Measurements from ENCODE around the gene RAB11FIP2. TPM values are rescaled to one million over a fixed set of nuclear protein-coding genes. Genes with fewer than 3 reads are reported as not detected.

Gene RAB11FIP2
- total RNA-seq, 4 donors from 2014 or later, result 3.0 to 18.4 (median 9.0) TPM

DNA sequence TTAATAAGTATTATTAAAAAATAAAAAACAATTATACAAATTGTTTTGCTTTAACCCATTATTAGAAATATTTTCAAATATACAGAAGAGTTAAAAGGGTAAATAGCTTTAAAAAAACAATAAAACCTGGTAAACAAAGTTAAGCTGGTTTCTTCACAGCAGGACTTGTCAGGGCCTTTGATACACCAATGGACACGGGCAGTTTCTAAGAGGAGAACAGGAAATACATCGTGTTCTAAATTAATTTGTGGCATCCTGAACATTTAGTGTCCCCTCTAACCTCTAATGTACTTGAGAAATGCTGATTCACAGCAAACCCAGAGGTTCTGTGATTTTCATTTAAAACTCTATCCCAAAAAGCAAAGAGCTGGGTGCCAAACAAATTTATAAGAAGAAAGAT is 80.8 kb downstream of the RAB11FIP2 start:
- Histone ChIP-seq H3K9me3 (no peaks in the 10 kb centered on the region), H3K4me1 (no peaks in the 10 kb centered on the region), H3K27me3 (peaks cover 3% of the 10 kb centered on the region), H3K36me3 (no peaks in the 10 kb centered on the region), H3K4me3 (no peak overlapping the region), H3K27ac (no peak overlapping the region)
- no peak for DNase-seq
- TF ChIP-seq, protein P1, sequence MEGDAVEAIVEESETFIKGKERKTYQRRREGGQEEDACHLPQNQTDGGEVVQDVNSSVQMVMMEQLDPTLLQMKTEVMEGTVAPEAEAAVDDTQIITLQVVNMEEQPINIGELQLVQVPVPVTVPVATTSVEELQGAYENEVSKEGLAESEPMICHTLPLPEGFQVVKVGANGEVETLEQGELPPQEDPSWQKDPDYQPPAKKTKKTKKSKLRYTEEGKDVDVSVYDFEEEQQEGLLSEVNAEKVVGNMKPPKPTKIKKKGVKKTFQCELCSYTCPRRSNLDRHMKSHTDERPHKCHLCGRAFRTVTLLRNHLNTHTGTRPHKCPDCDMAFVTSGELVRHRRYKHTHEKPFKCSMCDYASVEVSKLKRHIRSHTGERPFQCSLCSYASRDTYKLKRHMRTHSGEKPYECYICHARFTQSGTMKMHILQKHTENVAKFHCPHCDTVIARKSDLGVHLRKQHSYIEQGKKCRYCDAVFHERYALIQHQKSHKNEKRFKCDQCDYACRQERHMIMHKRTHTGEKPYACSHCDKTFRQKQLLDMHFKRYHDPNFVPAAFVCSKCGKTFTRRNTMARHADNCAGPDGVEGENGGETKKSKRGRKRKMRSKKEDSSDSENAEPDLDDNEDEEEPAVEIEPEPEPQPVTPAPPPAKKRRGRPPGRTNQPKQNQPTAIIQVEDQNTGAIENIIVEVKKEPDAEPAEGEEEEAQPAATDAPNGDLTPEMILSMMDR (IDR thresholded peaks at IDR 0.05), result no peak
- no peak for TF ChIP-seq EP300 (IDR thresholded peaks at IDR 0.05; ENCODE audit: low read depth)
- TF ChIP-seq POLR2AphosphoS5 (IDR thresholded peaks at IDR 0.05), result no peak
- TF ChIP-seq POLR2A (IDR thresholded peaks at IDR 0.05), result no peak
- in situ Hi-C loops (cut with MboI; ENCODE audit: low pct_ligation_motif_present in 1 of 4, low pct_unique_long_range_greater_than_20kb in 1 of 4, low sequenced_read_pairs in 3 of 4) (no loop called here), intact Hi-C loops (cut with DNase I; ENCODE audit: low total_unique reads) (no loop called here)
- WGBS, 2 donors (ENCODE audit: low coverage in 1 of 2), result 51 to 52% methylated on average over 2 of the region's 2 CpGs

DNA sequence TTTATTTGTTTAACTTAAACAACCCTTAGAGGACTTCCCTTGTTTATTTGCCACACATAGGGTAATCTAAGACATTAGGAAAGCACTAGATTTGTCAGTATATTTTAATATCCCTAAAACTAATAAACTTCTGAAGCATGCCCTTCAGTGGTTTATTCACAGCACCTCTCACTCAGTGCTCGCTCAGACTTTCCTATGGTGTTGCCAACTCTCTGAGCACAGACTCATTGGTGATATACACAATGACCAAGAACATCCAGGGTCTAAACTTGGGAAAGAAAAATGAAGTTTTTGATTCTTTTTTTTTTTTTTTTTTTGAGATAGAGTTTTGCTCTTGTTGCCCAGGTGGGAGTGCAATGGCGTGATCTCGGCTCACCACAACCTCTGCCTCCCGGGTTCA is 82.2 kb downstream of the RAB11FIP2 start:
- H3K27me3 ChIP-seq, result no peaks in the 10 kb centered on the region
- in situ Hi-C loops (cut with MboI; ENCODE audit: low pct_ligation_motif_present in 1 of 4, low pct_unique_long_range_greater_than_20kb in 1 of 4, low sequenced_read_pairs in 3 of 4), result no loop called here
- no peaks in the 10 kb centered on the region for H3K9me3 ChIP-seq
- H3K27ac ChIP-seq, result no peak overlapping the region
- no peak for DNase-seq
- no peak overlapping the region for H3K4me3 ChIP-seq
- WGBS, 2 donors (ENCODE audit: low coverage in 1 of 2), result 74 to 91% methylated on average over 4 of the region's 4 CpGs
- H3K36me3 ChIP-seq, result no peaks in the 10 kb centered on the region
- no peaks in the 10 kb centered on the region for H3K4me1 ChIP-seq
- TF ChIP-seq, protein P1 (IDR thresholded peaks at IDR 0.05), result no peak
- TF ChIP-seq POLR2AphosphoS5 (IDR thresholded peaks at IDR 0.05) (no peak), EP300 (IDR thresholded peaks at IDR 0.05; ENCODE audit: low read depth) (no peak), POLR2A (IDR thresholded peaks at IDR 0.05) (no peak)
- intact Hi-C loops (cut with DNase I; ENCODE audit: low total_unique reads), result no loop called here

DNA sequence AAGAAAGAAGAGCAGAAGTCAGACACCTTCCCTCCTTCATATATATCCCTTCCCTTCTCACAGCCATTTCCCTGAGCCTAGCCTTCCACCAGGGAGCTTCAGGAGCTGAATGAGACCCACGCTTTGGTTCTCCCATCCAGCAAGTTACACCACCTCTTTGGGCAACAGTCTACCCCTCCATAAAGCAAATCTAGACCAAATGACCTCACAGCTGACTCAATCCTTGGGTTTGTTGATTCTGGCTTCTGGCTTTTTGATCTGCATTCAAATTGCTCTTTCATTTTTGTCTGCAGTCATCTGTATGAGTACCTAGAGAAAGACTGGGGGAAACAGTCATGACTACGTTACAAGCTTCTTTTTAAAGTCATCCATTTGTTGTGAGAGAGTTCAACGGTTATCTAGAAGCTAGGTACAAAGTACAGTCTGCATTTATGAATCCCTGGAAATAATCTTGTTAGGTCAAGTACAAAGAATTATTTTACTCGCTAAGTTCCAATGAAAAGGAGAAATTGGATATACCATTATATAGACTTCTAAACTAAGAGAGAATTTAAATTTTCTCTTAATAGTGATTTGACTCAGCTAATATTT is 86.3 kb downstream of the RAB11FIP2 start:
- WGBS, 2 donors (ENCODE audit: low coverage in 1 of 2), result 55 to 58% methylated on average over 4 of the region's 4 CpGs

DNA sequence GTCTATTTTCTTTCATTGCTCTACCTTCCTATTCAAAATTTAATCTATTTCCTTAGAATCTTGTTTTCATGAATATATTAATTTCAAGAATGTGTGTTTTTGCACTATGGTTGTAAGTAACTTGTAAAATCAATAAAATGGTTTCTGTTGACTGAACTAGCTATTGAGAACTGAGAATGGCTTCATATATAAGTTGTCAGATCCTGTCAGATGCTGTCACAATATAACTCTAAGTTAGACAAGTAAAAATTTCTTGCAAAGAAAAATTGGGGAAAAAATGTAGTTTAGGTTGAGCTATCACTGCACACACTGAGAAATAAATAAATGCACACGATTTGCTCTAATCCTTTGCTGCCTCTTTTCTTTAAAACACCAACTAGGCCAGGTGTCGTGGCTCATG is 89.8 kb downstream of the RAB11FIP2 start:
- in situ Hi-C loops (cut with MboI; ENCODE audit: low pct_ligation_motif_present in 1 of 4, low pct_unique_long_range_greater_than_20kb in 1 of 4, low sequenced_read_pairs in 3 of 4) (no loop called here), intact Hi-C loops (cut with DNase I; ENCODE audit: low total_unique reads) (no loop called here)
- Histone ChIP-seq H3K4me1 (no peaks in the 10 kb centered on the region), H3K27ac (no peak overlapping the region), H3K27me3 (peaks cover 4% of the 10 kb centered on the region), H3K9me3 (no peaks in the 10 kb centered on the region), H3K36me3 (no peaks in the 10 kb centered on the region), H3K4me3 (no peak overlapping the region)
- 75 to 76% methylated on average over 2 of the region's 2 CpGs for WGBS, 2 donors (ENCODE audit: low coverage in 1 of 2)
- DNase-seq, result no peak
- no peak for TF ChIP-seq EP300 (IDR thresholded peaks at IDR 0.05; ENCODE audit: low read depth)

More for the DNA sequence above, 86.3 kb downstream of the RAB11FIP2 start:
- in situ Hi-C loops (cut with MboI; ENCODE audit: low pct_ligation_motif_present in 1 of 4, low pct_unique_long_range_greater_than_20kb in 1 of 4, low sequenced_read_pairs in 3 of 4) (no loop called here), intact Hi-C loops (cut with DNase I; ENCODE audit: low total_unique reads) (no loop called here)
- no peaks in the 10 kb centered on the region for H3K4me1 ChIP-seq
- H3K27me3 ChIP-seq, result peaks cover 4% of the 10 kb centered on the region
- H3K27ac ChIP-seq, result no peak overlapping the region
- TF ChIP-seq POLR2AphosphoS5 (IDR thresholded peaks at IDR 0.05), result no peak
- TF ChIP-seq, protein P1 (IDR thresholded peaks at IDR 0.05), result no peak
- TF ChIP-seq EP300 (IDR thresholded peaks at IDR 0.05; ENCODE audit: low read depth), result no peak
- TF ChIP-seq POLR2A (IDR thresholded peaks at IDR 0.05), result no peak
- DNase-seq, result no peak
- H3K36me3 ChIP-seq, result no peaks in the 10 kb centered on the region
- no peak overlapping the region for H3K4me3 ChIP-seq
- no peaks in the 10 kb centered on the region for H3K9me3 ChIP-seq

DNA sequence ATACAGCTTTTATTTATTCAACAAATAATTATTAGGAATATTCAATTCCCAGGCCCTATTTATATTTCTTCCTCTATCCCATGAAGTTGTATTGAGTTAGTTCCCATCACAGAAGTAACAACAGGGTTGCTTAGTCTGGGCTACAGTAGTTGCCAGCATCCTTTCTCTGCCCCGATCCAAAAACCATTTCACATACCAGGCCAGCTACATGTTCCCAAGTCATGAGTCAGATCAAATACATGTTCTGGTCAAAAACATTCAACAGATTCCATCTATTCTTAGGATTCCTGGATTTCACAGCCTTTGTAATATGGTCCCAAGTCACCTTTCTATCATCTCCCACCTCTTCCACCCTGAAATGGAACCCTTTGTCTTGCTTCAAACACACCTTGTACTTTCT is 91.6 kb downstream of the RAB11FIP2 start:
- DNase-seq, result no peak
- H3K9me3 ChIP-seq, result no peaks in the 10 kb centered on the region
- no peaks in the 10 kb centered on the region for H3K4me1 ChIP-seq

More for the DNA sequence above, 91.6 kb downstream of the RAB11FIP2 start:
- 90% methylated on average over 1 of the region's 1 CpG for WGBS, 2 donors (ENCODE audit: low coverage in 1 of 2)
- no peaks in the 10 kb centered on the region for H3K36me3 ChIP-seq
- intact Hi-C loops (cut with DNase I; ENCODE audit: low total_unique reads), result no loop called here
- H3K4me3 ChIP-seq, result no peak overlapping the region
- H3K27ac ChIP-seq, result no peak overlapping the region
- TF ChIP-seq POLR2A (IDR thresholded peaks at IDR 0.05), result no peak
- TF ChIP-seq, protein P1 (IDR thresholded peaks at IDR 0.05), result no peak
- peaks cover 4% of the 10 kb centered on the region for H3K27me3 ChIP-seq
- in situ Hi-C loops (cut with MboI; ENCODE audit: low pct_ligation_motif_present in 1 of 4, low pct_unique_long_range_greater_than_20kb in 1 of 4, low sequenced_read_pairs in 3 of 4), result no loop called here

All from transverse colon (tissue), 4 donors.